ENCODE results near the gene SLC9A9.
"Not testable (repeated sequence)": the region's sequence is repeated elsewhere in the genome, so short reads cannot be mapped to it uniquely, and the experiment has no call there.

The SLC9A9 gene

GRCh38 chr3:143698682-143699303 is 149.5 kb downstream of the SLC9A9 start:
- no peak for DNase-seq (ENCODE audit: low read depth in 1 of 2, low spot score in 1 of 2)

- no peak for DNase-seq (ENCODE audit: low read depth in 1 of 2, low spot score in 1 of 2)
Observed at GRCh38 chr3:143697975-143698374, 150.3 kb downstream of the SLC9A9 start.

- not testable (repeated sequence) for DNase-seq (ENCODE audit: low read depth in 1 of 2, low spot score in 1 of 2)
Observed at GRCh38 chr3:143695333-143695732, 152.9 kb downstream of the SLC9A9 start.

DNA sequence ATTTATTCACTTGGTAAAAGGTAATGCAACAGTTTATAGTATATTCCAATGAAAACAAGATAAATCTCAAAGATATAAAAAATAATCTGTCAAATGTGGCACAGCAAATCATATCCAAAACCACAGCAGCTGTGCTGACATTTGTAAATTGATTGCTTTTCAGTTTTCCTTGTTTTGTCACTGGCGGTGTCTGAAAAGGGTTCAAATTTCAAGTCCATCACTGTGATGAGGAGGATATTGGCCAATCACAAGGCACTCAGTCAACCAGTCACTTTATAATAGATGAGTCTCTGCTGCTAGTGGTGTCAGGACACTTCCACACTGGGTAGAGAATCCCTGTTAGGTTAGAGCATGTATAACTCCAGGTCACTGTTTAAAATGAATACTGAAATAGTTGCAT is 154.8 kb downstream of the SLC9A9 start:
- DNase-seq (ENCODE audit: low read depth in 1 of 2, low spot score in 1 of 2): no peak

GRCh38 chr3:143686638-143687197 is 161.6 kb downstream of the SLC9A9 start:
- DNase-seq (ENCODE audit: low read depth in 1 of 2, low spot score in 1 of 2): no peak

GRCh38 chr3:143685491-143685890 is 162.8 kb downstream of the SLC9A9 start:
- no peak for DNase-seq (ENCODE audit: low read depth in 1 of 2, low spot score in 1 of 2)

- no peak for DNase-seq (ENCODE audit: low read depth in 1 of 2, low spot score in 1 of 2)
Observed at GRCh38 chr3:143677430-143677829, 170.8 kb downstream of the SLC9A9 start.

DNA sequence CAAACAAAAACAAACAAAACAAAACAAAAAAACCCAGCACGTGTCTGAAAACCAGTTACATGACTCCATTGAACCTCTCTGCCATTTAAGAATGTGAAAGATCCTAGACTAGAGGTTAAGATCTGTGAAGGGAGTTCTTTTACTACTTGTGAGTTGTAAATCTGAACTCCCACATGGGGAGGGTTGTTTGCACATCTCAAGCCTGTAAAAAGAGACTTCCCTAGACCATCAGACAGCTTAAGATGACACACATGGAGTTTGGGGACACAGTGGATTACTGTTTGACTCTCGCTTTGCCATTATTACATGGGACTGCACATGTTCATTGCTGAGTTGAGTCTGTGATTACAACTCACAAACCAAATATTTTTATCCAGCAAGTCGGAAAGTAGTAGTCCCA is 171.5 kb downstream of the SLC9A9 start:
- no peak for DNase-seq (ENCODE audit: low read depth in 1 of 2, low spot score in 1 of 2)

DNA sequence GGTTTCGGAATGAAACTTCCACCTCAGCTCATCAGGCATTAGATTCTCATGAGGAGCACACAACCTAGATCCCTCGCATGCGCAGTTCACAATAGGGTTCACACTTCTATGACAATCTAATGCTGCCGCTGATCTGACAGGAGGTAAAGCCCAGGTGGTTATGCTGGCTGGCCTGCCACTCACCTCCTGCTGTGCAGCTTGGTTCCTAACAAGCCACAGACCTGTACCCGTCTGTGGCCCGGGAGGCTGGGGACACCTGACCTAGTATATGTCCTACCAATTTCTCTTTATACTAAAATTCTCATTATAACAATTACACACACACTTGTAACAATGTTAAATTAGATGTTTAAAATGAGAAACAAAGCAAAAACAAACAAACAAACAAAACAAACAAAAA is 172.2 kb downstream of the SLC9A9 start:
- no peak for DNase-seq (ENCODE audit: low read depth in 1 of 2, low spot score in 1 of 2)

- DNase-seq (ENCODE audit: low read depth in 1 of 2, low spot score in 1 of 2): peak; percentile 25 to 52
Observed at GRCh38 chr3:143674100-143674968, 173.9 kb downstream of the SLC9A9 start.

GRCh38 chr3:143672396-143673165 is 175.7 kb downstream of the SLC9A9 start:
- no peak for DNase-seq (ENCODE audit: low read depth in 1 of 2, low spot score in 1 of 2)

DNA sequence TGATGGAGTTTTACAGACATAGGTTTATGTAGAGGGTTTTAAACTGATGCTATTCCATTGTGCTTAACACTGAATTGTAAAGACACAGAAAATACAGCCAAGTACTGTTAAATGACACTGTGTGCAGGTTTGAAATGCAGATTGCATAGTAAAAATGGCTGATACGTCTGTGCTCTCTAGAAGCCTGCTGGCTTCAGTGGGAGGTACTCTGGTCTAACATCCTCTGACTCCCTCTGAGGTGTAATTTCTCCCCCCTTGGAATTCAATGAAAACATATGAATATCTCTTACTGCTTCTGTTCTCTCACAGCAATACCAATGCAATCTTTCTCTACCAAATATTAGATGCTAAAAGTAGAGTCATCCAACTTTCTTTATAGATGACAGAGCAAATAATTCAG is 176.6 kb downstream of the SLC9A9 start:
- DNase-seq (ENCODE audit: low read depth in 1 of 2, low spot score in 1 of 2): no peak

GRCh38 chr3:143668924-143669790 is 179.1 kb downstream of the SLC9A9 start:
- DNase-seq (ENCODE audit: low read depth in 1 of 2, low spot score in 1 of 2): no peak

DNA sequence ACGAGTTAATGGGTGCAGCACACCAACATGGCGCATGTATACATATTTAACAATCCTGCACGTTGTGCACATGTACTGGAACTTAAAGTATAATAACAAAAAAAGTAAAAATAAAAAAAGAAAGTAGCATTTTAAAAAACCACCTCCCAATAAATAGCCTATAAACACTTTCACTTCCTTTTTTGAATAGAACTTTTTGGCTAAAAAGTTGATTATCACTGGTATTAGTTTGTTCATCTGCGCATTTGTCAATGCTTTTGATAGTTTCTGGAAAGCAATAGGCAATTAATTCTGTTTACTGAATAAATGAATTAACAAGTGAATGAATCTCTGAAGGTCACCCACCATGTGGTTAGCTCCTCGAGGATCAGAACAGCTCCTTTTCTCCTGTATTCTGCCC is 179.9 kb downstream of the SLC9A9 start:
- DNase-seq (ENCODE audit: low read depth in 1 of 2, low spot score in 1 of 2): no peak

GRCh38 chr3:143661677-143662076 is 186.6 kb downstream of the SLC9A9 start:
- DNase-seq (ENCODE audit: low read depth in 1 of 2, low spot score in 1 of 2): no peak

DNA sequence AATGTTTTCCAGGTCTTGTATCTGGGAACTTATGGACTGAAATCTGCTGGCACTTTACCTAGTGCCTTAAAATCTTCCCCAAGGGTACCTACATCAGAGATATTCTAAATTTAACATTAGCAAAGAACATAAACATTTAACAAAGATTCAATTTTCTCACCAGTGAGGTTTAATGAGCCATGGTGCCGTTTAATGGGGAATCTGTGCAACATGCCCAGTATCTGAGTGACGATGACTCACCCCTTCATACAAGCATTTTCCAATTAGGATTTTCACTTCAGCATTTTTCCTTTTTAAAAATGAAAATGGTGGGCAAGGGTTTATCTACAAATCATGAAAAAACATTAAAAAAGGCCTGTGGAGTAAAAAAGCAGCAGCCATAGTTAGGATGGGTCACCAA is 189.4 kb downstream of the SLC9A9 start:
- DNase-seq (ENCODE audit: low read depth in 1 of 2, low spot score in 1 of 2): no peak

DNA sequence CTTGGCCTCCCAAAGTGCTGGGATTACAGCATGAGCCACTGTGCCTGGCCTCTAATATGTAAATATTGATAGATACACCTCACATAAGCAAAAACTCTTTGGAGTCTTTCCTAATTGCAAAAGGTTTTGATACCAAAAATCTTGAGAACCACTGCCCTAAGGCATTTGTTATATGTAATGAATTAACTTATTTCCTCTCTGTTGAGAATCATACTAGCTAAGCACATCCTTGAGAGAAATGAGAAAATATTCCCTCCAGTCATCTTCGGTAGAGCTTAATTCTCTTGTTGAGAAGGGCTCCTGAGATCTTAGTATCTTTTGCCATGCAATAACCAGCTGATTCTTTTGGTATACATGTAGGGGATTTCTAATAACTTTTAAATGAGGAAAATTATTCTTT is 190.2 kb downstream of the SLC9A9 start:
- DNase-seq (ENCODE audit: low read depth in 1 of 2, low spot score in 1 of 2): no peak

DNA sequence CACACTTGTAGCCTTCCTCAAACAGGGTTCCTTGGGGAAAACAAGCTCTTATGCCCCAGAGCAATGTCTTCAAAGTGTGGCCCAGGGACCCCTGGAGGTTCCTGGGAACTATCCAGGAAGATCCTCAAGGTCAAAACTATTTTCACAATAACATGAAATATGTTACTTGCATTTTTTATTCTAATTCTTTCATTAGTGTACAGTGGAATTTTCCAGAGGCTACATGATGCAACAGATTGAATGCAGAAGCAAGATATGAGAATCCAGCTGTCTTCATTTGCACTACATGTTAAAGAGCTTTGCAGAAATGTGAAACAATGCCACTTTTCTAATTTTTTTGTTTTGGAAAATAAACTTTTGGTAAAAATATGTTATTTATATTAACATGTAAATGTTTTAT is 190.9 kb downstream of the SLC9A9 start:
- DNase-seq (ENCODE audit: low read depth in 1 of 2, low spot score in 1 of 2): no peak

DNA sequence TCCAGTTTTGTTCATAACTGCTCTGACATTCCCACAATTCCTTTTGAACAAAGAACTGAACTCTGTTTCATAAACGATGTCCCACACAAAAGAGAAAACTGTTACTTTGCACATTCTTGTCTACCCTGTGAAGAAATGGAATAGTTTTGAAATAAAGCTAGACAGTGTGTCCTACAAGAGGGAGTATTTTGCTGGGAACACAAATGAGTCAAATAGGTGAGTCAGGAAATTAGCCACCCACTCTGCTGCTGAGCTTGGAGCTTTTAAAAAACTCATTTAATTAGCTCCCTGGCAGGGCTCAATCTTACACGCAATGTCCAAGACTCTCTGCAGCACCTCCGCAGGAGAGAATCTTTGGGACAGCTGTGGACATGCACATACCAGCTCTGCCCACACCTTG is 193.4 kb downstream of the SLC9A9 start:
- no peak for DNase-seq (ENCODE audit: low read depth in 1 of 2, low spot score in 1 of 2)

GRCh38 chr3:143653935-143654334 is 194.3 kb downstream of the SLC9A9 start:
- DNase-seq (ENCODE audit: low read depth in 1 of 2, low spot score in 1 of 2): no peak

GRCh38 chr3:143653493-143653892 is 194.8 kb downstream of the SLC9A9 start:
- DNase-seq (ENCODE audit: low read depth in 1 of 2, low spot score in 1 of 2): no peak
